Ramos (cell line): ENCODE measurements around the gene DBET.
"Not testable (repeated sequence)": the region's sequence is repeated elsewhere in the genome, so short reads cannot be mapped to it uniquely, and the experiment has no call there.

Experiments
- in situ Hi-C: fragments of 300-500 bp; cut with MboI; formaldehyde crosslinking; loops from one replicate; pipeline ENCODE4 v1.14.3; 2022; ENCODE audit warnings: low sequenced_read_pairs; ENCODE audit not compliant: unreplicated experiment

Gene DBET

GRCh38 chr4:190064342-190064741 is at the start of gene DBET:
Gene DBET, plus strand, starts transcription at chr4:190064502.
- in situ Hi-C loops = not testable (repeated sequence)

DNA sequence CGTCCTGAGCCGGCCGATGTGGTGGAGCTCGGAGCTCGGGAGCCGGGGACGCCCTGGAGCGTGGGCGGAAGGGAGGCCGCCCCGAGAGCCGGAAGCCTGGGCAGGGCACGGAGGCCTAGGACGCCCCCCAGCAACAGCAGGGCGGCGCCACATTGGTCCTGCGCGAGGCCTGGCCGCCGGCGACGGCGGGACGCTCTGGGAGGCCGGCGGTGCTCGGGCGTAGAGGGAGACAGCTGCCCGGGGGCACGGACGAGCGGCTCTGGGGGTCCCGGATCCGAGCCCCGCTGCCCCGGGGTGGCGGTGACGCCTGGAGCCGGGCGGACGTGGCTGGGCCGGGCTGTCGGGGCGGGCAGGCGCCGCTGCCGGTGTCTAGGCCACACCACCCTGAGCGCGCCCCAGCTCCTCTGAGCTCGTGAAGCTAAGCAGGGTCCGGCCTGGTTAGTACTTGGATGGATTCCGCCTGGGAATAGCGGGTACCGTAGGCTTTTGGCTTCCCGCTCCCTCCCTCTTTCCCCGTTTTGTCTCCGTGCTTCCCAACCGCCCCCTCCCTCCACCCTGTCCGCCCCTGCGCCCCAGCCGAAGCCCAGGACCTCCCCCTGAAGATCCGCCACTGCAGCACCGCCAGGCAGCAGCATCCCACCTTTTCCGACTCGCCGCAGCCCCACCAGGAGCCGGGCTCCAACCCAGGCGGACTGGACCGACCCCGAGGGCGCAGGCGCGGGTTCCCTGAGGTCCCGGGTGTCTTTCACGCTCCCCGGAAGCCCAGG is 49.3 kb upstream of the DBET start:
- in situ Hi-C loops = no loop called here

DNA sequence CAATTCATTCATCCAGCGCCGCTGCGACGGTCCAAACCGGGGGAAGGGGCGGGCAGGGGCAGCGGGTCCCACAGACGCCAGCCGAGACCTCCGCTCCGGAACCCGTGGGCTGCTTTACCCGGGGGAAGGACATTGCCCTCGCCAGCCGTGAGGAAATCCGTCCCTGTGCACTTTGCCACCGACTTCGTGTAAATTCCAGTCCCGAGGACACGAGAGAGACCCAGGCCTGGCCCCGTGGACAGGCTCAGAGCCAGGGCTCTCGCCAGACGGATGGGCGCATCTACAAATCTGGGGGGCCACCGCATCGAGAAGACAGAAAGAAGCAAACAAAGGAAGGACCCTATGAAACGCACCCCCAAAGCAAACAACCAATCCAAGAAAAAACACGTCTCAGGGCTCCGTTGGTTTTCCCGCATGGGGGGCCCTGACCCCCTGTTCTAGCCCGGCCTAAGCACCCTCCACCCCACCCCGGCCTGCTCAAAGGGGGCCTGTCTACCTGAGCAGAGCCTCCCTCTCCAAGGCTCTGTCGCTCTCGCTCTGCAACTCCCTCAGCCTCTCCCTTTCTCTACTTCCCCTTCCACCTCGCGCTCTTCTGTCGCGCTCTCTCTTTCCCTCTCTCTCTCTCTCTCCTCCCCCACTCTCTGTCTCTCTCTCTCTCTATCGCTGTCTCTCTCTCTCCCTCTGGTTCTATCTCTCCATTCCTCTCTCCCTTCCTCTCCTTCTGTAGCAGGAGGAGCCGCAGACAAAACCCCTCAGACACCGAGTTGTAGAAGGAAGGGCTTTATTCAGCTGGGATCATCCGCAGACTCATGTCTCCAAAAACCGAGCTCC is 48.5 kb upstream of the DBET start:
- in situ Hi-C loops = no loop called here

DNA sequence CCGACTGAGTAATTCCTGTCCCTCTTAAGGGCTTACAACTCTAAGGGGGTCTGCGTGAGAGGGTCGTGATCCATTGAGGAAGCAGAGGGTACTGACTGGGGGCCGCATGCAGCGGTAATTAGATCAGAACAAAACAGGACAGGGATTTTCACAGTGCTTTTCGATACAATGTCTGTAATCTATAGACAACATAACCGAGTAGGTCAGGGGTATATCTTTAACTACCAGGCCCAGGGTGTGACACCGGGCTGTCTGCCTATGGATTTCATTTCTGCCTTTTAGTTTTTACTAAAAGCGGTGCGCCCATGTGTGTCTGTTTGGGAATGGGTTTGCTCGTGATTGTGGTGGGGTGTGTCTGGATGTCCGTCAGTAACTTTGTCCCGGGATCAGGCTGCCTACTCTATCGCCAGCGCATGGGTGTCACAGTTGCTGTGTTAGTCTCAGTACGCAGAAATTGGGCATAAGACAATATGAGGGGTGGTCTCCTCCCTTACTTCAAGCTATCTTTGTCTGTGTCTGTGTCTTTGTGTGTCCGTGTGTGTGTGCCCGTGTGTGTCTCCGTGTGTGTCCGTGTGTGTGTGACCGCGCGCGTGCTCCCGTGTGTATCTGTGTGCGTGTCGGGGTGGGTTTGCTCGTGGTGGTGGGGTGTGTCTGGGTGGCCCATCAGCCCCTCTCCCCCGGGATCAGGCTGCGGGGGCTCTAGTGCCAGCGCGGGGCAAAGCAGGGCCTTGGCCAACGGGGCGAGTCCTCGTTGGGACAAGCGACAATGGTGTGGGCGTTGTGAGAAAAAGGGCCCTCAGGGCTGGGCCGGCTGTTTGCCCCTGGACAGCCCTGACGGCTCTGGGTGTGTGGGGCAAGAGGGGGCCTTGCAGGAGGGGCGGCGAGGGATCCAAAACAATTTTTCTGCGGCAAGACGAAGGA is 47.7 kb upstream of the DBET start:
- in situ Hi-C loops = no loop called here

- in situ Hi-C loops = no loop called here
Measured at GRCh38 chr4:190017357-190018200, 46.7 kb upstream of the DBET start.

DNA sequence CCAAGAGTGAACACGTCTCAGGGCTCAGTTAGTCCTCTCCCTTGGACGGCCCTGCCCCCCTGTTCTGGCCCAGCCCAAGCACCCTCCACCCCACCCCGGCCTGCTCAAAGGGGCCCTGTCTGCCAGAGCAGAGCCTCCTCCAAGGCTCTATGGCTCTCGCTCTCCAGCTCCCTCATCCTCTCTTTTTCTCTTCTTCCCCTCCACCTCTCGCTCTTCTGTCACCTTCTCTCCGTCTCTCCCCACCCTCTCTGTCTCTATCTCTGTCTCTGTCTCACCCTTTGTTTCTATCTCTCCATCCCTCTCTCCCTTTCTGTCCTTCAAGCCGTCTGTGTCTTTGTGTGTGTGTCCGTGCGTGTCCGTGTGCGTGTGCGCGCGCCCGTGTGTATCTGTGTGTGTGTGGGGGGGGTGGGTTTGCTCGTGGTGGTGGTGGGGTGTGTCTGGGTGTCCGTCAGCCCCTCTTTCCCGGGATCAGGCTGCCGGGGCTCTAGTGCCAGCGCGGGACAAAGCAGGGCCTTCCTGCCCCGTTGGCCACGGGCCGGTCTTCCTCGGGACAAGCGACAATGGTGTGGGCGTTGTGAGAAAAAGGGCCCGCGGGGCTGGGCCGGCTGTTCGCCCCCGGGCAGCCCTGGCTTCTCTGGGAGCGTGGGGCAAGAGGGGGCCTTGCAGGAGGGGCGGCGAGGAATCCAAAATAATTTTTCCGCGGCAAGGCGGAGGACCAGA is 45.9 kb upstream of the DBET start:
- in situ Hi-C loops = no loop called here

DNA sequence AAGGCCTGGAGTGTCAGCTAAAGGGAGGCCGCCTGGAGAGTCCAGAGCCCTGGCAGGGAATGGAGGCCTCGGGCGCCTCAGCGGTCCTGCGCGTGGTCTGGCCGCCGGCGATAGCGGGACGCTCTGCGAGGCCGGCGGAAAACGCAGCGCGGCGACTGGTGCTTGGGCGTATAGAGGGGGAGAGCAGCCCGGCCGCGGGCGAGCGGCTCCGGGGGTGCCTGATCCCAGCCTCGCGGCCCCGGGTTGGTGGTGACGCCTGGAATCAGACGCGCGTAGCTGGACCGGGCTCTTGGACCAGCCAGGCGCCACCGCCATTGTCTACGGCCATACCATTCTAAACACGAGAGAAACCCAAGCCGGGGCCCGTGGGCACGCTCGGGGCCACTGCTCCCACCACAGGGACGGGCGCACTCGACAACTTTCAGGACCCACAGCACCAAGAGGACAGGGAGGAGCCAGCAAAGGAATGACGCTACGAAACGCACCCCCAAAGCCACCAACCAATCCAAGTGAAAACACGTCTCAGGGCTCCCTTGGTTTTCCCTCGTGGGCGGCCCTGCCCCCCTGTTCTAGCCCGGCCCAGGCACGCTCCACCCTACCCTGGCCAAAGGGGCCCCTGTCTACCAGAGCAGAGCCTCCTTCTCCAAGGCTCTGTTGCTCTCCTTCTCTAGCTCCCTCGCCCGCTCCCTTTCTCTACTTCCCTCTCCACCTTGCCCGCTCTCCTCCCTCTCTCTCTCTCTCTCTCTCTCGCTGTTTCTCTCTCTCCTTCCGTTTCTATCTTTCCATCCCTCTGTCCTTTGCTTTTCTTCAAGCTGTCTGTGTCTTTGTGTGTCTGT is 45.1 kb upstream of the DBET start:
- in situ Hi-C loops = no loop called here

DNA sequence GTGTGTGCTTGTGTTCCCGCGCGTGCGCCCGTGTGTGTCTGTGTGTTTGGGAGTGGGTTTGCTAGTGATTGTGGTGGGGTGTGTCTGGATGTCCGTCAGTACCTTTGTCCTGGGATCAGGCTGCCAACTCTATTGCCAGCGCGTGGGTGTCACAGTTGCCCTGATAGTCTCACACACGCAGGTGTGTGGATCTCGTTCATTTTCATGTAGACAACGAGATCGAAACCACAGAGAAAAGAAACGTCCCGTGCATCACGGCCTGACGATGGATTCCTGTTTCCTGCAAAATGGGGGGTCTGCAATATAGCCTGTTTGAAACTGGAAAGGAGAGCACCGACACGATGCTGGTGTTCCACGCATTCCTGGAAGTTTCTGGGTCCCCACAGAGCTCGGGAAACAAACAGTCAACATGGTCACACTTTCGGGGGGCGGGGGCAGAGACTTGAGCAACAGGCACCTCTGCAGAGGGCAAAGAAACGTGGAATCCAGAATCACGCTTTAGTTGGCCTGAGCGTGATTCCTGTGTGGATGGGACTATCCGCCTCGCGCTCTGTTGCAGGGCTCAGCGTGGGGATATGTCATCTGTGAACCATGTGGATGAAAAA is 44.3 kb upstream of the DBET start:
- in situ Hi-C loops = not testable (repeated sequence)

GRCh38 chr4:190020790-190021717 is 43.2 kb upstream of the DBET start:
- in situ Hi-C loops = no loop called here

GRCh38 chr4:190021973-190022372 is 42.3 kb upstream of the DBET start:
- in situ Hi-C loops = not testable (repeated sequence)

DNA sequence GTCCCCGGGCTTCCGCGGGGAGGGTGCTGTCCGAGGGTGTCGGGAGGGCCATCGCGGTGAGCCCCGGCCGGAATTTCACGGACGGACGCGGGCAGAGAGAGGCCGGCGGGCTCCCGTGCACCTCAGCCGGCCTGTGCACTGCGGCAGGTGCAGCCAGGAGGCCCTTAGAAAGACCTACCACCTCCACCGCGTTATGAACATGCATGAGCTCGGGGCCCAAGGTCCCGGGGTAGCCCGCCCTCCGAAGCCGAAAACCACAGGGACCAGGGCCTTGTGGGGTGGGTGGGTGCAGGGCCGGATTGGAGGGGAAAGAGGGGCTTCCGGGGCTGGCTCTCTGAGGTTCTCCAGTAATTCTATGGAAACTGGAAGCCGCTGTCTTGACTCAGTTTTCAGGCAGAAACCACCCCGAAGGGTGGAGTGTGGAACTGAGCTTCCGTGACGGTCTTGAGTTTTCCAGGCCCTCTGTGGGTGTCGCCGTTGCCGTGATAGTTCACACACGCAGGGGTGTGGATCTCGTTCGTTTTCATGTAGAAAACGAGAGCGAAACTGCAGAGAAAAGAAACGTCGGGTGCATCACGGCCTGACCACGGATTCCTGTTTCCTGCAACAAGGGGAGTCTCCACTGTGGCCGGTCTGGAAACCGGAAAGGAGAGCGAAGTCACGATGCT is 41.6 kb upstream of the DBET start:
- in situ Hi-C loops = not testable (repeated sequence)

GRCh38 chr4:190027156-190027555 is 37.1 kb upstream of the DBET start, which contains the start of gene FRG2:
Gene FRG2, minus strand, starts transcription at chr4:190027256. Its CDS starts 52 bp downstream, at chr4:190027204.
- in situ Hi-C loops = not testable (repeated sequence)

GRCh38 chr4:190031264-190031663 is 33.0 kb upstream of the DBET start:
- in situ Hi-C loops = not testable (repeated sequence)

- in situ Hi-C loops = not testable (repeated sequence)
Measured at GRCh38 chr4:190037704-190038388, 26.5 kb upstream of the DBET start.

DNA sequence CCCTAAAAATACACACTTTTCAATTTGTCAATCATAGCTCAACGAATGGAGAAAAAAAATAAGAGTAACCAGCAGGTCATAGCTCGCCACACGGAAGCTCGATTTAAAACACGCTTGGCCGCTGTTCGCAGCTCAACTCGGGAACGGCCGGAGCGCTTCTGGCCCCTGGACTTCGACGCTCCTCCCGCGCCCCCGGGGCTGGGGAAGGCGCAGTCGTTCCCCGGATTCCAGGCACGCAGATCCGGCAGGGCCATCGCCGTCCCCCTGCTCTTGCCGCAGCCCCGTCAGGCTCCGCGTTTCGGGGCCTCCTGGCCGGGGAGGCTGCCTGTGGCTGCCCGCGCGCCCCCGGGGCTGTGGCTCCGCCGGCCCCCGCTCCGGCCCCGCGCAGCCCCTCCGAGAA is 23.4 kb upstream of the DBET start:
- in situ Hi-C loops = not testable (repeated sequence)
